Keratinocyte (primary cell): ENCODE measurements around the gene SEMA3E. TPM values are rescaled to one million over a fixed set of nuclear protein-coding genes. Genes with fewer than 3 reads are reported as not detected.

Experiments
- DNase-seq: peaks from one replicate; pipeline ENCODE4 v3.0.0-alpha.2; 2011; ENCODE audit warnings: low read depth, missing footprints, low spot score
- FAIRE-seq: peaks from 2 replicates; lab custom pipeline; 2011; peaks lifted over from hg19 to GRCh38; lab: Jason Lieb, UNC
- H2AFZ ChIP-seq: 2 replicates; pipeline ENCODE4 v1.6.0; 2012; ENCODE audit warnings: low read length, control low read depth, inconsistent platforms; ENCODE audit not compliant: control insufficient read depth
- H3K27ac ChIP-seq: 2 replicates; pipeline ENCODE4 v1.5.1; 2011; ENCODE audit warnings: low read length; ENCODE audit not compliant: control insufficient read depth, insufficient read depth
- H3K27me3 ChIP-seq: 3 replicates; pipeline ENCODE4 v1.6.0; 2011; ENCODE audit warnings: low read length; ENCODE audit not compliant: control insufficient read depth, insufficient read depth; ENCODE audit errors: extremely low read depth
- H3K36me3 ChIP-seq, 2 experiments: 2 replicates in 1 of 2; 3 replicates in 1 of 2; pipeline ENCODE4 v1.5.1; 2011; ENCODE audit warnings: low read length in 2 of 2, mild to moderate bottlenecking in 1 of 2; ENCODE audit not compliant: control insufficient read depth in 2 of 2, insufficient read depth in 2 of 2; ENCODE audit errors: extremely low read depth in 1 of 2
- H3K4me1 ChIP-seq: 3 replicates; pipeline ENCODE4 v1.5.1; 2011; ENCODE audit warnings: low read length; ENCODE audit not compliant: control insufficient read depth, insufficient read depth; ENCODE audit errors: extremely low read depth
- H3K4me2 ChIP-seq: 3 replicates; pipeline ENCODE4 v1.6.0; 2011; ENCODE audit warnings: low read depth, low read length; ENCODE audit not compliant: control insufficient read depth, insufficient read depth; ENCODE audit errors: extremely low read depth
- H3K4me3 ChIP-seq, 3 experiments: fragments of 200-600 bp in 1 of 3; sonication (generic) in 1 of 3; 2 replicates in 2 of 3; 3 replicates in 1 of 3; pipeline ENCODE4 v1.5.1; 2011 to 2016; ENCODE audit warnings: low read length in 3 of 3, mild to moderate bottlenecking in 3 of 3, control low read depth in 2 of 3, inconsistent platforms in 1 of 3, low read depth in 1 of 3, mixed read lengths in 1 of 3, mixed run types in 1 of 3, moderate library complexity in 1 of 3; ENCODE audit not compliant: control insufficient read depth in 2 of 3, insufficient read depth in 2 of 3; ENCODE audit errors: extremely low read depth in 1 of 3
- H3K79me2 ChIP-seq: 2 replicates; pipeline ENCODE4 v1.6.0; 2012; ENCODE audit warnings: low read length; ENCODE audit not compliant: control insufficient read depth, insufficient read depth
- H3K9ac ChIP-seq: 3 replicates; pipeline ENCODE4 v1.6.0; 2011; ENCODE audit warnings: low read length; ENCODE audit not compliant: control insufficient read depth, insufficient read depth; ENCODE audit errors: extremely low read depth
- H3K9me1 ChIP-seq: 3 replicates; pipeline ENCODE4 v1.6.0; 2011; ENCODE audit warnings: low read length; ENCODE audit not compliant: control insufficient read depth, insufficient read depth; ENCODE audit errors: extremely low read depth
- H3K9me3 ChIP-seq: 2 replicates; pipeline ENCODE4 v1.5.1; 2012; ENCODE audit warnings: low read depth, low read length; ENCODE audit not compliant: control insufficient read depth
- H4K20me1 ChIP-seq: 3 replicates; pipeline ENCODE4 v1.6.0; 2011; ENCODE audit warnings: low read length; ENCODE audit not compliant: control insufficient read depth, insufficient read depth; ENCODE audit errors: extremely low read depth
- EZH2 ChIP-seq: IDR thresholded peaks from one replicate; pipeline ENCODE4 v1.6.1; 2012; ENCODE audit warnings: inconsistent platforms, mild to moderate bottlenecking, low read length, moderate library complexity
- dilution Hi-C: fragments of 300-500 bp; cut with MboI; formaldehyde crosslinking; loops from one replicate; pipeline ENCODE4 v1.7.0; 2020; ENCODE audit warnings: low sequenced_read_pairs; ENCODE audit not compliant: extremely low pct_ligation_motif_present
- polyA plus RNA-seq, 5 experiments: library from polyadenylated mRNA; depleted of rRNA in 3 of 5; stranded (reverse) in 3 of 5; stranded (forward) in 1 of 5; unstranded in 1 of 5; fragments of >200 nt; gene quantifications; 1 replicate in 1 of 5; 2 replicates in 3 of 5; 3 replicates in 1 of 5; pipeline versions ENCODE4 v1.2.1 to v1.2.3, GENCODE V29; 2011 to 2012; ENCODE audit warnings: missing spikeins in 2 of 5, low read depth in 1 of 5, low replicate concordance in 1 of 5
- small RNA-seq, 3 experiments: library from RNA; depleted of rRNA; stranded (forward); fragments of <200 nt; gene quantifications; one replicate each; pipeline ENCODE3, GENCODE V24; 2012; ENCODE audit warnings: low read depth in 3 of 3, low replicate concordance in 1 of 3; ENCODE audit not compliant: insufficient read length in 3 of 3
- TF ChIP-seq, protein P1 (sequence below), 3 experiments: IDR thresholded peaks in 1 of 3; conservative IDR thresholded peaks in 1 of 3; optimal IDR thresholded peaks in 1 of 3; 2 replicates in 2 of 3; 3 replicates in 1 of 3; pipeline versions ENCODE3 to v1.5.1; 2011; ENCODE audit warnings: low read length in 3 of 3, mild to moderate bottlenecking in 3 of 3, moderate library complexity in 2 of 3, control low read depth in 1 of 3, inconsistent platforms in 1 of 3; ENCODE audit not compliant: insufficient read depth in 2 of 3; ENCODE audit errors: extremely low read depth in 1 of 3

Gene SEMA3E
- polyA plus RNA-seq, 1 donor (not counting 4 experiments of a cell fraction or from before 2014, with no cell fraction given): 0.21 TPM

DNA sequence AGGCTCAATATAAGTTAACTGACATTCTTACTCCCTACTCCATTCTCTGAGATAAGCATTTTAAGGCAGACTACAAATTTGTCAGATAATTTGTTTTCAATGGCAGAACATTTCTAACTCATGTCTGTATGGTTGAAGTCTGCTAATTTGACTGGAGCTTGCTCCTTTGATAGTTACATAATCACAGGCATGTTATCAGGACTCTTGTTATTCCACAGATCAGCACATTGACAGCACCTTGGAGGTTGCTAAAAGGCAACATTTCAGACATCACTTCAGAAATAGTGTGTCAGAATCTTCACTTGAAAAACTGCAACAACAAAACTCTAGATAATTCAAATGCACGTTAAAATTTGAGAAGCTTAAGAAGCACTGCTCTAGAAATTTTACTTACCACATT lies 327.9 kb downstream of the SEMA3E start:
- dilution Hi-C loops: no loop called here
- DNase-seq: no peak
- no peak for TF ChIP-seq EZH2
- TF ChIP-seq, protein P1, sequence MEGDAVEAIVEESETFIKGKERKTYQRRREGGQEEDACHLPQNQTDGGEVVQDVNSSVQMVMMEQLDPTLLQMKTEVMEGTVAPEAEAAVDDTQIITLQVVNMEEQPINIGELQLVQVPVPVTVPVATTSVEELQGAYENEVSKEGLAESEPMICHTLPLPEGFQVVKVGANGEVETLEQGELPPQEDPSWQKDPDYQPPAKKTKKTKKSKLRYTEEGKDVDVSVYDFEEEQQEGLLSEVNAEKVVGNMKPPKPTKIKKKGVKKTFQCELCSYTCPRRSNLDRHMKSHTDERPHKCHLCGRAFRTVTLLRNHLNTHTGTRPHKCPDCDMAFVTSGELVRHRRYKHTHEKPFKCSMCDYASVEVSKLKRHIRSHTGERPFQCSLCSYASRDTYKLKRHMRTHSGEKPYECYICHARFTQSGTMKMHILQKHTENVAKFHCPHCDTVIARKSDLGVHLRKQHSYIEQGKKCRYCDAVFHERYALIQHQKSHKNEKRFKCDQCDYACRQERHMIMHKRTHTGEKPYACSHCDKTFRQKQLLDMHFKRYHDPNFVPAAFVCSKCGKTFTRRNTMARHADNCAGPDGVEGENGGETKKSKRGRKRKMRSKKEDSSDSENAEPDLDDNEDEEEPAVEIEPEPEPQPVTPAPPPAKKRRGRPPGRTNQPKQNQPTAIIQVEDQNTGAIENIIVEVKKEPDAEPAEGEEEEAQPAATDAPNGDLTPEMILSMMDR (optimal IDR thresholded peaks at IDR 0.05 in 1 of 3, IDR thresholded peaks at IDR 0.05 in 1 of 3, conservative IDR thresholded peaks at IDR 0.05 in 1 of 3; ENCODE audit: extremely low read depth in 1 of 3, insufficient read depth in 2 of 3, low read length in 3 of 3): no peak

GRCh38 chr7:83313931-83314330 lies 335.0 kb downstream of the SEMA3E start:
- H3K4me1 ChIP-seq: no peaks in the 10 kb centered on the region
- no peaks in the 10 kb centered on the region for H3K9me1 ChIP-seq
- H3K4me3 ChIP-seq: no peak overlapping the region
- no peak overlapping the region for H3K4me2 ChIP-seq
- no peaks in the 10 kb centered on the region for H4K20me1 ChIP-seq
- TF ChIP-seq, protein P1 (optimal IDR thresholded peaks at IDR 0.05 in 1 of 3, IDR thresholded peaks at IDR 0.05 in 1 of 3, conservative IDR thresholded peaks at IDR 0.05 in 1 of 3; ENCODE audit: extremely low read depth in 1 of 3, insufficient read depth in 2 of 3, low read length in 3 of 3): no peak
- no peak for TF ChIP-seq EZH2
- no peaks in the 10 kb centered on the region for H3K79me2 ChIP-seq
- no peak overlapping the region for H3K9ac ChIP-seq
- no peak overlapping the region for H2AFZ ChIP-seq
- no peaks in the 10 kb centered on the region for H3K27me3 ChIP-seq
- H3K36me3 ChIP-seq: no peaks in the 10 kb centered on the region
- no peak for DNase-seq
- FAIRE-seq: no peak
- no peak overlapping the region for H3K27ac ChIP-seq
- no peaks in the 10 kb centered on the region for H3K9me3 ChIP-seq
- dilution Hi-C loops: no loop called here

More for the DNA sequence above, 327.9 kb downstream of the SEMA3E start:
- H3K4me2 ChIP-seq: no peak overlapping the region
- FAIRE-seq: no peak
- H3K79me2 ChIP-seq: no peaks in the 10 kb centered on the region
- H3K36me3 ChIP-seq: no peaks in the 10 kb centered on the region
- H3K9me3 ChIP-seq: no peaks in the 10 kb centered on the region
- no peaks in the 10 kb centered on the region for H3K4me1 ChIP-seq
- no peaks in the 10 kb centered on the region for H3K27me3 ChIP-seq
- no peak overlapping the region for H3K27ac ChIP-seq
- H3K9ac ChIP-seq: no peak overlapping the region
- no peaks in the 10 kb centered on the region for H4K20me1 ChIP-seq
- H3K9me1 ChIP-seq: no peaks in the 10 kb centered on the region
- H3K4me3 ChIP-seq: no peak overlapping the region
- no peak overlapping the region for H2AFZ ChIP-seq

Small RNA genes lying within 50 kb of the gene (small RNA-seq; reads per million reads assigned to genes)
- 0 reads per million in 3 experiments for gene AC079987.1
